HCT116 (cell line): ENCODE measurements around the gene ACTN1. TPM values are rescaled to one million over a fixed set of nuclear protein-coding genes. Genes with fewer than 3 reads are reported as not detected.

Experiments
- ATAC-seq: fragments of 200-7000 bp; cut with Tn5 transposase; 2 replicates; pipeline ENCODE4 v1.9.1; 2020; ENCODE audit warnings: mild to moderate bottlenecking, moderate library complexity
- BruUV-seq: library from RNA; stranded (reverse); fragments of 400-500 nt; replicated peaks from 2 replicates; lab custom pipeline; 2021; lab: Mats Ljungman, UMichigan
- CTCF ChIA-PET: fragments of 300-600 bp; sonication (Branson Sonifier 250); formaldehyde crosslinking; loops from one replicate; lab custom pipeline; 2021; ENCODE audit warnings: antibody characterized with exemption; lab: Charles Lee
- POLR2A ChIA-PET: fragments of 300-600, 350-600 bp; sonication (Branson Sonifier 250); formaldehyde crosslinking; loops from one replicate; lab custom pipeline; 2021; ENCODE audit warnings: antibody characterized with exemption; lab: Charles Lee
- RAD21 ChIA-PET, 2 experiments: fragments of 300-600 bp; sonication (Branson Sonifier 250); formaldehyde crosslinking; loops; one replicate each; lab custom pipeline; 2023; ENCODE audit warnings: low total read pairs in 2 of 2; ENCODE audit not compliant: uncharacterized antibody in 2 of 2, unreplicated experiment in 2 of 2, low non-redundant PET in 1 of 2; lab: Charles Lee
- DNase-seq: peaks from one replicate; pipeline ENCODE4 v3.0.0-alpha.2; 2010; ENCODE audit warnings: low read depth, low spot score
- H2AFZ ChIP-seq: fragments of 200-600 bp; shearing (Covaris generic), sonication (generic); 2 replicates; pipeline ENCODE4 v1.6.1; 2017; ENCODE audit warnings: low read depth, mixed run types, mixed read lengths, antibody characterized with exemption, low read length; ENCODE audit not compliant: poor library complexity, severe bottlenecking
- H3K27ac ChIP-seq: 2 replicates; pipeline ENCODE4 v1.5.1; 2012; ENCODE audit warnings: low read depth, low read length
- H3K27me3 ChIP-seq: fragments of 200-600 bp; sonication (generic); 2 replicates; pipeline ENCODE4 v1.6.1; 2016; ENCODE audit warnings: mixed run types, low read length, mixed read lengths; ENCODE audit not compliant: insufficient read depth
- H3K36me3 ChIP-seq, 2 experiments: fragments of 200-500 bp in 1 of 2; fragments of 200-600 bp in 1 of 2; sonication (Bioruptor generic) in 1 of 2; sonication (generic) in 1 of 2; 2 replicates each; pipeline versions ENCODE4 v1.5.1 to v1.6.1; 2014 to 2016; ENCODE audit warnings: low read length in 2 of 2, inconsistent platforms in 1 of 2, mixed read lengths in 1 of 2, mixed run types in 1 of 2; ENCODE audit not compliant: insufficient read depth in 2 of 2, control insufficient read depth in 1 of 2
- H3K4me1 ChIP-seq, 2 experiments: fragments of 200-600 bp in 1 of 2; sonication (generic) in 1 of 2; 2 replicates each; pipeline versions ENCODE4 v1.5.1 to v1.6.1; 2012 to 2017; ENCODE audit warnings: low read length in 2 of 2, inconsistent platforms in 1 of 2, mild to moderate bottlenecking in 1 of 2, mixed read lengths in 1 of 2, mixed run types in 1 of 2, moderate library complexity in 1 of 2; ENCODE audit not compliant: insufficient read depth in 2 of 2, control insufficient read depth in 1 of 2
- H3K4me2 ChIP-seq: fragments of 200-600 bp; sonication (generic); 2 replicates; pipeline ENCODE4 v1.6.1; 2017; ENCODE audit warnings: mixed run types, low read length, mixed read lengths
- H3K4me3 ChIP-seq, 2 experiments: fragments of 200-600 bp in 1 of 2; sonication (generic) in 1 of 2; replicated peaks in 1 of 2; 2 replicates each; pipeline ENCODE4 v1.5.1; 2011 to 2016; ENCODE audit warnings: low read length in 2 of 2, control low read depth in 1 of 2, low read depth in 1 of 2, mild to moderate bottlenecking in 1 of 2, mixed read lengths in 1 of 2, mixed run types in 1 of 2
- H3K79me2 ChIP-seq: fragments of 200-600 bp; sonication (generic); 2 replicates; pipeline ENCODE4 v1.6.1; 2017; ENCODE audit warnings: mild to moderate bottlenecking, mixed run types, low read length, moderate library complexity, mixed read lengths; ENCODE audit not compliant: insufficient read depth
- H3K9ac ChIP-seq: fragments of 200-600 bp; sonication (generic); 2 replicates; pipeline ENCODE4 v1.6.1; 2016; ENCODE audit warnings: low read length, mixed read lengths
- H3K9me2 ChIP-seq: fragments of 200-600 bp; sonication (generic), shearing (Covaris generic); 2 replicates; pipeline ENCODE4 v1.6.1; 2017; ENCODE audit warnings: mixed run types, mild to moderate bottlenecking, moderate library complexity; ENCODE audit not compliant: insufficient read depth
- H3K9me3 ChIP-seq, 2 experiments: fragments of 200-500 bp in 1 of 2; fragments of 200-600 bp in 1 of 2; sonication (Bioruptor generic) in 1 of 2; sonication (generic) in 1 of 2; 2 replicates each; pipeline ENCODE4 v1.6.1; 2014 to 2017; ENCODE audit warnings: low read length in 2 of 2, mixed read lengths in 2 of 2, inconsistent platforms in 1 of 2, low read depth in 1 of 2, mild to moderate bottlenecking in 1 of 2, mixed run types in 1 of 2, moderate library complexity in 1 of 2; ENCODE audit not compliant: control insufficient read depth in 1 of 2, insufficient read depth in 1 of 2
- H4K20me1 ChIP-seq: fragments of 200-600 bp; sonication (generic), shearing (Covaris generic); 2 replicates; pipeline ENCODE4 v1.6.1; 2017; ENCODE audit warnings: mixed run types, mild to moderate bottlenecking, moderate library complexity; ENCODE audit not compliant: insufficient read depth
- CBX3 ChIP-seq: IDR thresholded peaks from 2 replicates; pipeline ENCODE4 v1.6.1; 2012; ENCODE audit warnings: low read depth
- CEBPB ChIP-seq: IDR thresholded peaks from 2 replicates; pipeline ENCODE4 v1.6.1; 2012; ENCODE audit warnings: low read depth
- EGR1 ChIP-seq: IDR thresholded peaks from 2 replicates; pipeline ENCODE4 v1.6.1; 2012; ENCODE audit warnings: low read depth
- ELF1 ChIP-seq: IDR thresholded peaks from 2 replicates; pipeline ENCODE4 v1.6.1; 2012; ENCODE audit warnings: low read depth, borderline replicate concordance
- EZH2 ChIP-seq: fragments of 200-600 bp; sonication (generic); IDR thresholded peaks from 2 replicates; pipeline ENCODE4 v1.6.1; 2017; ENCODE audit warnings: antibody characterized with exemption, mixed run types
- FOSL1 ChIP-seq: IDR thresholded peaks from 2 replicates; pipeline ENCODE4 v1.6.1; 2012; ENCODE audit warnings: low read depth
- POLR2AphosphoS5 ChIP-seq: IDR thresholded peaks from 2 replicates; pipeline ENCODE4 v1.6.1; 2011; ENCODE audit warnings: mild to moderate bottlenecking, low read depth, low read length, moderate library complexity
- SP1 ChIP-seq: IDR thresholded peaks from 2 replicates; pipeline ENCODE4 v1.6.1; 2012; ENCODE audit warnings: low read depth
- SRF ChIP-seq: IDR thresholded peaks from 2 replicates; pipeline ENCODE4 v1.6.1; 2012; ENCODE audit warnings: low read depth
- TCF7L2 ChIP-seq: IDR thresholded peaks from 2 replicates; pipeline ENCODE4 v1.7.0; 2011; ENCODE audit warnings: borderline replicate concordance, inconsistent platforms; ENCODE audit not compliant: insufficient read depth, insufficient read length; ENCODE audit errors: extremely low read depth
- YY1 ChIP-seq: IDR thresholded peaks from 2 replicates; pipeline ENCODE4 v1.6.1; 2011; ENCODE audit warnings: low read length, low read depth, moderate library complexity, mild to moderate bottlenecking; ENCODE audit not compliant: insufficient replicate concordance; ENCODE audit errors: extremely low read depth
- ZBTB33 ChIP-seq: IDR thresholded peaks from 2 replicates; pipeline ENCODE4 v1.6.1; 2011; ENCODE audit warnings: mild to moderate bottlenecking, low read length, moderate library complexity; ENCODE audit not compliant: insufficient replicate concordance; ENCODE audit errors: extremely low read depth
- ZFX ChIP-seq: fragments of 450-650 bp; IDR thresholded peaks from 2 replicates; pipeline ENCODE4 v1.6.1; 2017
- ZNF274 ChIP-seq: fragments of 200-500 bp; sonication (Bioruptor generic); IDR thresholded peaks from 2 replicates; pipeline ENCODE4 v1.6.1; 2014; ENCODE audit warnings: mild to moderate bottlenecking, low read depth, low read length, inconsistent platforms
- intact Hi-C: fragments of 100-400 bp; cut with micrococcal nuclease; formaldehyde crosslinking; loops from 2 replicates; pipeline ENCODE4 v1.10.0; 2022
- total RNA-seq: library from RNA; stranded (reverse); gene quantifications from one replicate; pipeline ENCODE4 v1.2.1, GENCODE V29; 2021; ENCODE audit not compliant: unreplicated experiment
- TF ChIP-seq, protein P1 (sequence below): IDR thresholded peaks from 2 replicates; pipeline ENCODE4 v1.6.1; 2012; ENCODE audit warnings: low read depth

The ACTN1 gene
- total RNA-seq, 1 experiment from 2014 or later = 123 TPM

- TF ChIP-seq ZBTB33 (no peak), CEBPB (no peak), ZFX (no peak)
These were observed 76.7 kb downstream of the ACTN1 start (continued) for GRCh38 chr14:68902357-68902756.

- Histone ChIP-seq H2AFZ (no peak overlapping the region), H3K27ac (no peak overlapping the region), H3K36me3 (peaks cover 18% of the 10 kb centered on the region in 2 experiments; a peak in 3 of 4 replicates), H3K4me1 (no peaks in the 10 kb centered on the region), H3K9ac (no peak overlapping the region), H3K4me2 (no peak overlapping the region), H3K9me2 (no peaks in the 10 kb centered on the region), H3K79me2 (no peaks in the 10 kb centered on the region), H3K9me3 (no peaks in the 10 kb centered on the region), H3K27me3 (no peaks in the 10 kb centered on the region), H4K20me1 (no peaks in the 10 kb centered on the region), H3K4me3 (no peak overlapping the region)
- RAD21 ChIA-PET = no interaction called here
- ATAC-seq (0 out of 2 replicates have a peak, but pooled peaks have one; percentile 13), DNase-seq (no peak)
- BruUV-seq = no TSS peak
- CTCF ChIA-PET = no interaction called here
- POLR2A ChIA-PET = no interaction called here
- intact Hi-C loops = no loop called here
- TF ChIP-seq EZH2 (no peak), CEBPB (no peak), POLR2AphosphoS5 (no peak), ELF1 (no peak), SP1 (no peak), TCF7L2 (no peak), ZFX (no peak), ZNF274 (no peak), FOSL1 (no peak), EGR1 (no peak), YY1 (no peak), SRF (no peak), CBX3 (no peak), ZBTB33 (no peak)
- TF ChIP-seq, protein P1, sequence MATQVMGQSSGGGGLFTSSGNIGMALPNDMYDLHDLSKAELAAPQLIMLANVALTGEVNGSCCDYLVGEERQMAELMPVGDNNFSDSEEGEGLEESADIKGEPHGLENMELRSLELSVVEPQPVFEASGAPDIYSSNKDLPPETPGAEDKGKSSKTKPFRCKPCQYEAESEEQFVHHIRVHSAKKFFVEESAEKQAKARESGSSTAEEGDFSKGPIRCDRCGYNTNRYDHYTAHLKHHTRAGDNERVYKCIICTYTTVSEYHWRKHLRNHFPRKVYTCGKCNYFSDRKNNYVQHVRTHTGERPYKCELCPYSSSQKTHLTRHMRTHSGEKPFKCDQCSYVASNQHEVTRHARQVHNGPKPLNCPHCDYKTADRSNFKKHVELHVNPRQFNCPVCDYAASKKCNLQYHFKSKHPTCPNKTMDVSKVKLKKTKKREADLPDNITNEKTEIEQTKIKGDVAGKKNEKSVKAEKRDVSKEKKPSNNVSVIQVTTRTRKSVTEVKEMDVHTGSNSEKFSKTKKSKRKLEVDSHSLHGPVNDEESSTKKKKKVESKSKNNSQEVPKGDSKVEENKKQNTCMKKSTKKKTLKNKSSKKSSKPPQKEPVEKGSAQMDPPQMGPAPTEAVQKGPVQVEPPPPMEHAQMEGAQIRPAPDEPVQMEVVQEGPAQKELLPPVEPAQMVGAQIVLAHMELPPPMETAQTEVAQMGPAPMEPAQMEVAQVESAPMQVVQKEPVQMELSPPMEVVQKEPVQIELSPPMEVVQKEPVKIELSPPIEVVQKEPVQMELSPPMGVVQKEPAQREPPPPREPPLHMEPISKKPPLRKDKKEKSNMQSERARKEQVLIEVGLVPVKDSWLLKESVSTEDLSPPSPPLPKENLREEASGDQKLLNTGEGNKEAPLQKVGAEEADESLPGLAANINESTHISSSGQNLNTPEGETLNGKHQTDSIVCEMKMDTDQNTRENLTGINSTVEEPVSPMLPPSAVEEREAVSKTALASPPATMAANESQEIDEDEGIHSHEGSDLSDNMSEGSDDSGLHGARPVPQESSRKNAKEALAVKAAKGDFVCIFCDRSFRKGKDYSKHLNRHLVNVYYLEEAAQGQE = no peak
These were observed 80.0 kb downstream of the ACTN1 start for GRCh38 chr14:68899033-68899603.
